HG02759 (cell line): ENCODE results near the gene CNIH3.
"Not testable (repeated sequence)": the region's sequence is repeated elsewhere in the genome, so short reads cannot be mapped to it uniquely, and the experiment has no call there.

Experiments used
- ATAC-seq: cut with Tn5 transposase; IDR thresholded peaks from one replicate; pipeline ENCODE4 v1.9.1; 2021; ENCODE audit warnings: mild to moderate bottlenecking, moderate library complexity; ENCODE audit not compliant: unreplicated experiment

The CNIH3 gene

GRCh38 chr1:224615861-224616755 is at the start of gene CNIH3:
Gene CNIH3 (plus strand): TSS chr1:224616317. CDS start chr1:224617175, 858 bp downstream.
- ATAC-seq, result no peak

GRCh38 chr1:224566492-224566891 is 49.6 kb upstream of the CNIH3 start:
- ATAC-seq, result not testable (repeated sequence)

GRCh38 chr1:224569276-224569675 is 46.8 kb upstream of the CNIH3 start:
- no peak for ATAC-seq

- not testable (repeated sequence) for ATAC-seq
Observed at GRCh38 chr1:224571975-224572374, 44.1 kb upstream of the CNIH3 start.

- ATAC-seq, result no peak
Observed at GRCh38 chr1:224579526-224579925, 36.6 kb upstream of the CNIH3 start.

GRCh38 chr1:224580006-224580405 is 36.1 kb upstream of the CNIH3 start:
- ATAC-seq, result no peak

- no peak for ATAC-seq
Observed at GRCh38 chr1:224582041-224582440, 34.1 kb upstream of the CNIH3 start.

GRCh38 chr1:224583774-224584173 is 32.3 kb upstream of the CNIH3 start:
- ATAC-seq, result no peak

- ATAC-seq, result no peak
Observed at GRCh38 chr1:224585051-224585450, 31.1 kb upstream of the CNIH3 start.

GRCh38 chr1:224587051-224587450 is 29.1 kb upstream of the CNIH3 start:
- ATAC-seq, result no peak

- no peak for ATAC-seq
Observed at GRCh38 chr1:224588515-224588914, 27.6 kb upstream of the CNIH3 start.

GRCh38 chr1:224589006-224589405 is 27.1 kb upstream of the CNIH3 start:
- no peak for ATAC-seq

- ATAC-seq, result no peak
Observed at GRCh38 chr1:224591326-224591725, 24.8 kb upstream of the CNIH3 start.

GRCh38 chr1:224592636-224593582 is 23.2 kb upstream of the CNIH3 start:
- ATAC-seq, result no peak

- ATAC-seq, result no peak
Observed at GRCh38 chr1:224594360-224594759, 21.8 kb upstream of the CNIH3 start.

GRCh38 chr1:224594851-224595250 is 21.3 kb upstream of the CNIH3 start:
- ATAC-seq, result no peak

- no peak for ATAC-seq
Observed at GRCh38 chr1:224605482-224606181, 10.5 kb upstream of the CNIH3 start.

GRCh38 chr1:224607188-224608148 is 8.6 kb upstream of the CNIH3 start:
- no peak for ATAC-seq

- no peak for ATAC-seq
Observed at GRCh38 chr1:224609333-224609732, 6.8 kb upstream of the CNIH3 start.

- ATAC-seq, result no peak
Observed at GRCh38 chr1:224612246-224612645, 3.9 kb upstream of the CNIH3 start.
